Lower leg skin (tissue), 3 donors: ENCODE measurements around the gene LAIR1.

ENCODE experiments used
- CTCF ChIP-seq, 3 donors: fragments of 450-650 bp; IDR thresholded peaks; one replicate each; pipeline ENCODE4 v1.5.1; 2016; ENCODE audit warnings: antibody characterized with exemption in 3 of 3, mild to moderate bottlenecking in 3 of 3, moderate library complexity in 2 of 3
- POLR2A ChIP-seq, 2 donors: fragments of 450-650 bp; IDR thresholded peaks; one replicate each; pipeline ENCODE4 v1.6.1; 2016 to 2017; ENCODE audit warnings: antibody characterized with exemption in 2 of 2, mild to moderate bottlenecking in 1 of 2, moderate library complexity in 1 of 2

- TF ChIP-seq CTCF (IDR thresholded peaks at IDR 0.05) = no peak
- TF ChIP-seq POLR2A (IDR thresholded peaks at IDR 0.05) = no peak
Observed at GRCh38 chr19:54400913-54401312, 36.2 kb upstream of the LAIR1 start.
